Mesendoderm (in vitro differentiated cells): Measurements from ENCODE around the gene GLIS1.

ENCODE experiments used
- DNase-seq: peaks from one replicate; pipeline ENCODE4 v3.0.0; 2013
- H2AK5ac ChIP-seq: 2 replicates; pipeline ENCODE4 v1.6.1; 2013; ENCODE audit warnings: low read length, inconsistent platforms
- H2BK120ac ChIP-seq: 2 replicates; pipeline ENCODE4 v1.6.1; 2013; ENCODE audit warnings: low read depth, mild to moderate bottlenecking, low read length, moderate library complexity, mixed read lengths
- H2BK15ac ChIP-seq: replicated peaks from 2 replicates; pipeline ENCODE4 v1.6.1; 2013; ENCODE audit warnings: low read depth, mild to moderate bottlenecking, moderate library complexity
- H2BK5ac ChIP-seq: 2 replicates; pipeline ENCODE4 v1.6.1; 2013; ENCODE audit warnings: low read length, inconsistent platforms
- H3K18ac ChIP-seq: 2 replicates; pipeline ENCODE4 v1.6.1; 2013; ENCODE audit warnings: mild to moderate bottlenecking, low read length, mixed read lengths
- H3K23ac ChIP-seq: one replicate; pipeline ENCODE4 v1.6.1; 2013; ENCODE audit warnings: low read length
- H3K27ac ChIP-seq: 2 replicates; pipeline ENCODE4 v1.5.1; 2013; ENCODE audit warnings: low read depth, mild to moderate bottlenecking, inconsistent platforms, low read length, moderate library complexity
- H3K27me3 ChIP-seq: 2 replicates; pipeline ENCODE4 v1.6.1; 2013; ENCODE audit warnings: low read length, control low read depth, mild to moderate bottlenecking, inconsistent platforms; ENCODE audit not compliant: insufficient read depth, poor library complexity
- H3K36me3 ChIP-seq: 2 replicates; pipeline ENCODE4 v1.6.1; 2013; ENCODE audit warnings: low read length, inconsistent platforms; ENCODE audit not compliant: control insufficient read depth, insufficient read depth
- H3K4ac ChIP-seq: one replicate; pipeline ENCODE4 v1.6.1; 2013; ENCODE audit warnings: low read depth, mild to moderate bottlenecking, low read length, moderate library complexity
- H3K4me1 ChIP-seq: 2 replicates; pipeline ENCODE4 v1.6.1; 2013; ENCODE audit warnings: low read depth, low read length, inconsistent platforms; ENCODE audit not compliant: control insufficient read depth
- H3K4me2 ChIP-seq: 2 replicates; pipeline ENCODE4 v1.6.1; 2013; ENCODE audit warnings: low read length
- H3K4me3 ChIP-seq: 2 replicates; pipeline ENCODE4 v1.5.1; 2013; ENCODE audit warnings: mild to moderate bottlenecking, low read length
- H3K56ac ChIP-seq: one replicate; pipeline ENCODE4 v1.6.1; 2013; ENCODE audit warnings: low read length
- H3K79me1 ChIP-seq: 2 replicates; pipeline ENCODE4 v1.6.1; 2013; ENCODE audit warnings: low read length, inconsistent platforms
- H3K79me2 ChIP-seq: 2 replicates; pipeline ENCODE4 v1.6.1; 2013; ENCODE audit warnings: mild to moderate bottlenecking, low read length; ENCODE audit not compliant: control insufficient read depth, insufficient read depth
- H3K9ac ChIP-seq: 2 replicates; pipeline ENCODE4 v1.6.1; 2013; ENCODE audit warnings: low read length, inconsistent platforms
- H4K5ac ChIP-seq: one replicate; pipeline ENCODE4 v1.6.1; 2013; ENCODE audit warnings: low read length
- H4K8ac ChIP-seq: one replicate; pipeline ENCODE4 v1.6.1; 2013; ENCODE audit warnings: low read depth, mild to moderate bottlenecking, control low read depth, low read length, moderate library complexity
- WGBS: extraction: QIAGEN DNeasy Blood & Tissue Kit; methylation state at CpG from one replicate; pipeline ENCODE4 v1.1.7; 2013; ENCODE audit warnings: low lambda C conversion rate, missing lambda C conversion rate; ENCODE audit not compliant: insufficient coverage; ENCODE audit errors: extremely low coverage; 5-methylcytosine and 5-hydroxymethylcytosine counted together

GLIS1 gene

GRCh38 chr1:53554592-53555305 is 184.2 kb downstream of the GLIS1 start:
- Histone ChIP-seq H3K56ac (no peak overlapping the region), H3K27ac (no peak overlapping the region), H3K79me1 (no peaks in the 10 kb centered on the region), H2BK120ac (no peak overlapping the region), H3K79me2 (no peaks in the 10 kb centered on the region), H3K23ac (no peak overlapping the region), H3K9ac (no peak overlapping the region), H4K5ac (no peak overlapping the region), H4K8ac (no peak overlapping the region), H2BK5ac (no peak overlapping the region), H2BK15ac (no peak overlapping the region), H3K4me3 (no peak overlapping the region), H3K4me1 (peaks cover 3% of the 10 kb centered on the region), H3K36me3 (no peaks in the 10 kb centered on the region), H2AK5ac (no peak overlapping the region), H3K4ac (no peak overlapping the region), H3K18ac (no peak overlapping the region), H3K27me3 (no peaks in the 10 kb centered on the region), H3K4me2 (no peak overlapping the region)
- no CpG with 5 or more reads among the region's 11 CpGs for WGBS
- DNase-seq = no peak

- no peaks in the 10 kb centered on the region for H3K79me2 ChIP-seq
- H3K4me3 ChIP-seq = no peak overlapping the region
- H3K27ac ChIP-seq = no peak overlapping the region
- peaks cover 3% of the 10 kb centered on the region for H3K4me1 ChIP-seq
- no peak overlapping the region for H2BK120ac ChIP-seq
- H2BK15ac ChIP-seq = no peak overlapping the region
- H3K79me1 ChIP-seq = no peaks in the 10 kb centered on the region
- no peak overlapping the region for H3K9ac ChIP-seq
- H3K36me3 ChIP-seq = no peaks in the 10 kb centered on the region
- H4K8ac ChIP-seq = no peak overlapping the region
- no peak overlapping the region for H3K56ac ChIP-seq
- H3K23ac ChIP-seq = no peak overlapping the region
- H3K18ac ChIP-seq = no peak overlapping the region
- H3K4me2 ChIP-seq = no peak overlapping the region
- no peaks in the 10 kb centered on the region for H3K27me3 ChIP-seq
- no peak for DNase-seq
- H4K5ac ChIP-seq = no peak overlapping the region
- no peak overlapping the region for H2BK5ac ChIP-seq
- no peak overlapping the region for H3K4ac ChIP-seq
- H2AK5ac ChIP-seq = no peak overlapping the region
- no CpG with 5 or more reads among the region's 8 CpGs for WGBS
Observed at GRCh38 chr1:53553734-53554509, 185.0 kb downstream of the GLIS1 start.

- no peak overlapping the region for H3K9ac ChIP-seq
- H4K8ac ChIP-seq = no peak overlapping the region
- no peak overlapping the region for H3K27ac ChIP-seq
- H2BK5ac ChIP-seq = no peak overlapping the region
- H3K4ac ChIP-seq = no peak overlapping the region
- H3K23ac ChIP-seq = no peak overlapping the region
- no peak overlapping the region for H3K4me2 ChIP-seq
- H4K5ac ChIP-seq = no peak overlapping the region
- peaks cover 3% of the 10 kb centered on the region for H3K4me1 ChIP-seq
- no peaks in the 10 kb centered on the region for H3K27me3 ChIP-seq
- H3K56ac ChIP-seq = no peak overlapping the region
- WGBS = no CpG with 5 or more reads among the region's 10 CpGs
- no peaks in the 10 kb centered on the region for H3K79me1 ChIP-seq
- no peaks in the 10 kb centered on the region for H3K36me3 ChIP-seq
- DNase-seq = no peak
- no peak overlapping the region for H3K18ac ChIP-seq
- H2BK120ac ChIP-seq = no peak overlapping the region
- no peak overlapping the region for H2BK15ac ChIP-seq
- H2AK5ac ChIP-seq = no peak overlapping the region
- no peaks in the 10 kb centered on the region for H3K79me2 ChIP-seq
- H3K4me3 ChIP-seq = no peak overlapping the region
Observed at GRCh38 chr1:53552981-53553733, 185.8 kb downstream of the GLIS1 start.

- H3K27ac ChIP-seq = no peak overlapping the region
- H4K8ac ChIP-seq = no peak overlapping the region
- H3K18ac ChIP-seq = no peak overlapping the region
- H3K79me1 ChIP-seq = no peaks in the 10 kb centered on the region
- no peak overlapping the region for H3K23ac ChIP-seq
- H3K9ac ChIP-seq = no peak overlapping the region
- H3K4me3 ChIP-seq = no peak overlapping the region
- no peaks in the 10 kb centered on the region for H3K27me3 ChIP-seq
- H3K36me3 ChIP-seq = no peaks in the 10 kb centered on the region
- no peak overlapping the region for H2AK5ac ChIP-seq
- no peaks in the 10 kb centered on the region for H3K79me2 ChIP-seq
- no peak overlapping the region for H3K56ac ChIP-seq
- peaks cover 3% of the 10 kb centered on the region for H3K4me1 ChIP-seq
- no peak overlapping the region for H2BK5ac ChIP-seq
- WGBS = no CpG with 5 or more reads among the region's 10 CpGs
- H4K5ac ChIP-seq = no peak overlapping the region
- H2BK15ac ChIP-seq = no peak overlapping the region
- no peak overlapping the region for H2BK120ac ChIP-seq
- H3K4ac ChIP-seq = no peak overlapping the region
- no peak for DNase-seq
- H3K4me2 ChIP-seq = no peak overlapping the region
Observed at GRCh38 chr1:53552146-53552861, 186.7 kb downstream of the GLIS1 start.

GRCh38 chr1:53551428-53551995 is 187.5 kb downstream of the GLIS1 start:
- H3K4me1 ChIP-seq = peaks cover 3% of the 10 kb centered on the region
- no peak overlapping the region for H3K18ac ChIP-seq
- H3K27ac ChIP-seq = no peak overlapping the region
- H3K9ac ChIP-seq = no peak overlapping the region
- H3K27me3 ChIP-seq = no peaks in the 10 kb centered on the region
- H4K8ac ChIP-seq = no peak overlapping the region
- H3K4me3 ChIP-seq = no peak overlapping the region
- H2BK5ac ChIP-seq = no peak overlapping the region
- no peaks in the 10 kb centered on the region for H3K36me3 ChIP-seq
- H2BK120ac ChIP-seq = no peak overlapping the region
- DNase-seq = no peak
- no peak overlapping the region for H3K4me2 ChIP-seq
- no peak overlapping the region for H2BK15ac ChIP-seq
- H3K79me1 ChIP-seq = no peaks in the 10 kb centered on the region
- H3K23ac ChIP-seq = no peak overlapping the region
- WGBS = no CpG with 5 or more reads among the region's 8 CpGs
- no peaks in the 10 kb centered on the region for H3K79me2 ChIP-seq
- H3K56ac ChIP-seq = no peak overlapping the region
- H4K5ac ChIP-seq = no peak overlapping the region
- H3K4ac ChIP-seq = no peak overlapping the region
- no peak overlapping the region for H2AK5ac ChIP-seq
